K562 (cell line): Measurements from ENCODE around the gene DKKL1. TPM values are rescaled to one million over a fixed set of nuclear protein-coding genes. Genes with fewer than 3 reads are reported as not detected.

ENCODE experiments used
- ARID3A ChIP-seq: IDR thresholded peaks from 2 replicates; pipeline ENCODE4 v1.6.1; 2012; ENCODE audit warnings: low read depth, low read length, improper control_type of control experiment, borderline replicate concordance
- BHLHE40 ChIP-seq: IDR thresholded peaks from 2 replicates; pipeline ENCODE4 v1.6.1; 2011; ENCODE audit warnings: low read length, improper control_type of control experiment
- ELK3 ChIP-seq: fragments of 450-650 bp; formaldehyde crosslinking; IDR thresholded peaks from 2 replicates; pipeline ENCODE4 v1.4.0; 2020; ENCODE audit warnings: mild to moderate bottlenecking
- ESRRB ChIP-seq: fragments of 250-450 bp; sonication (Bioruptor Pico); IDR thresholded peaks from 2 replicates; pipeline ENCODE4 v1.5.0; 2020; ENCODE audit warnings: mild to moderate bottlenecking, moderate library complexity, borderline replicate concordance
- FOXA3 ChIP-seq, 2 experiments: fragments of 450-650 bp in 1 of 2; sonication (generic) in 1 of 2; formaldehyde crosslinking; IDR thresholded peaks in 1 of 2; conservative IDR thresholded peaks in 1 of 2; 2 replicates each; pipeline versions ENCODE4 v1.4.0 to v1.8.0; 2020 to 2022; ENCODE audit warnings: mild to moderate bottlenecking in 2 of 2, missing genetic modification reagents in 1 of 2
- GTF2B ChIP-seq: IDR thresholded peaks from 2 replicates; pipeline ENCODE4 v1.6.1; 2011; ENCODE audit not compliant: insufficient read length; ENCODE audit errors: extremely low read depth
- L3MBTL2 ChIP-seq: fragments of 450-650 bp; IDR thresholded peaks from 2 replicates; pipeline ENCODE4 v1.6.1; 2016; ENCODE audit warnings: mild to moderate bottlenecking, moderate library complexity
- MTF1 ChIP-seq: fragments of 250-450 bp; sonication (Bioruptor Pico); IDR thresholded peaks from 2 replicates; pipeline ENCODE4 v1.9.0; 2021; ENCODE audit warnings: moderate library complexity, mild to moderate bottlenecking, inconsistent platforms, borderline replicate concordance
- MYC ChIP-seq, 2 experiments: fragments of 250-450 bp in 1 of 2; sonication (Bioruptor Pico) in 1 of 2; IDR thresholded peaks; 2 replicates each; pipeline versions ENCODE4 v1.5.1 to v1.6.1; 2012 to 2021; ENCODE audit warnings: low read depth in 2 of 2, borderline replicate concordance in 1 of 2, improper control_type of control experiment in 1 of 2, low read length in 1 of 2, mild to moderate bottlenecking in 1 of 2, moderate library complexity in 1 of 2
- NBN ChIP-seq: fragments of 450-650 bp; IDR thresholded peaks from 2 replicates; pipeline ENCODE4 v1.6.1; 2016; ENCODE audit warnings: low read depth, mild to moderate bottlenecking
- OTX1 ChIP-seq: fragments of 450-650 bp; formaldehyde crosslinking; IDR thresholded peaks from 2 replicates; pipeline ENCODE4 v1.4.0; 2022; ENCODE audit warnings: mild to moderate bottlenecking
- SREBF2 ChIP-seq: sonication (generic); formaldehyde crosslinking; IDR thresholded peaks from 2 replicates; pipeline ENCODE4 v1.4.0; 2020; ENCODE audit warnings: mild to moderate bottlenecking, missing genetic modification reagents
- ZNF407 ChIP-seq: fragments of 450-650 bp; IDR thresholded peaks from 2 replicates; pipeline ENCODE4 v1.6.1; 2016; ENCODE audit warnings: low read depth
- polyA plus RNA-seq, 8 experiments: library from polyadenylated mRNA; depleted of rRNA in 4 of 8; stranded (reverse) in 5 of 8; unstranded in 3 of 8; fragments of >200 nt; fragmentation: Nextera tagmentation in 2 of 8; fragmentation: Illumina TruSeq in 1 of 8; extraction: Ambion mirVana in 2 of 8; extraction: Trizol in 1 of 8; gene quantifications; 2 replicates each; pipeline versions ENCODE4 v1.2.1 to v1.2.3, GENCODE V29; 2011 to 2014; ENCODE audit warnings: inconsistent platforms in 1 of 8, missing spikeins in 1 of 8
- total RNA-seq, 7 experiments: library from RNA; depleted of rRNA in 6 of 7; stranded (reverse); fragments of >200 nt in 6 of 7; fragmentation: Illumina TruSeq in 2 of 7; extraction: Trizol in 2 of 7; gene quantifications; 2 replicates each; pipeline versions ENCODE4 v1.2.1 to v1.2.3, GENCODE V29; 2011 to 2021; ENCODE audit warnings: low replicate concordance in 1 of 7

Gene DKKL1
- total and polyA plus RNA-seq, 9 of the 15 experiments (the other 6 are each of a cell fraction or from before 2014, with no cell fraction given), result 0.15 to 1.7 (median 0.52) TPM

- TF ChIP-seq ELK3 (no peak), BHLHE40 (no peak), NBN (0 out of 2 replicates have a peak, but pooled peaks have one; percentile 69), MTF1 (CRISPR knock-in tag) (no peak), ZNF407 (no peak), FOXA3 (CRISPR knock-in tag; conservative IDR thresholded peaks at IDR 0.05 in 1 of 2, IDR thresholded peaks at IDR 0.05 in 1 of 2) (no peak), ARID3A (no peak), L3MBTL2 (no peak), ESRRB (CRISPR knock-in tag) (no peak), OTX1 (CRISPR knock-in tag) (0 out of 2 replicates have a peak, but pooled peaks have one; percentile 50), MYC (IDR thresholded peaks at IDR 0.05; ENCODE audit: low read depth, low read length) (no peak), MYC (CRISPR knock-in tag; IDR thresholded peaks at IDR 0.05; ENCODE audit: borderline replicate concordance, low read depth) (no peak), SREBF2 (no peak), GTF2B (no peak)
Measured at GRCh38 chr19:49423071-49423984, 59.7 kb downstream of the DKKL1 start, which contains the start of gene PTH2 (continued).
